ENCODE results near the gene MYO1B. TPM values are rescaled to one million over a fixed set of nuclear protein-coding genes. Genes with fewer than 3 reads are reported as not detected.
A peak's percentile ranks its signal among the peaks of the same experiment; 100 is the strongest.

The MYO1B gene
- total RNA-seq, 1 experiment from 2014 or later: 43.6 TPM

- ChIA-PET CTCF (interaction anchor here (1.1 kb wide), 1 partner anchor 13 kb away, joined by 3 read pairs; no protein-coding TSS in a partner anchor), POLR2A (no interaction called here)
- Mint-ChIP-seq H3K9me3 (no peaks in the 10 kb centered on the region), H3K4me3 (no peak overlapping the region), H3K27ac (no peak overlapping the region), H3K36me3 (no peaks in the 10 kb centered on the region), H3K4me1 (peaks cover 39% of the 10 kb centered on the region), H3K27me3 (ENCODE audit: low read depth) (no peaks in the 10 kb centered on the region)
- no peak for TF ChIP-seq ZSCAN18 (CRISPR knock-in tag; IDR thresholded peaks at IDR 0.05)
- DNase-seq (ENCODE audit: low spot score) (no peak), ATAC-seq (no peak)
Measured at GRCh38 chr2:191315365-191315752, 70.2 kb downstream of the MYO1B start.

- Mint-ChIP-seq H3K27me3 (ENCODE audit: low read depth) (no peaks in the 10 kb centered on the region), H3K27ac (peak overlapping the region; percentile 46; the same call in 1 of the 2 replicates), H3K4me1 (peaks cover 50% of the 10 kb centered on the region), H3K4me3 (no peak overlapping the region), H3K9me3 (no peaks in the 10 kb centered on the region), H3K36me3 (no peaks in the 10 kb centered on the region)
- ChIA-PET CTCF (interaction anchor here (0.7 kb wide), 1 partner anchor 14 kb away, joined by 3 read pairs; no protein-coding TSS in a partner anchor), POLR2A (interaction anchor here (1.4 kb wide), 1 partner anchor 13 kb away, joined by 3 read pairs; no protein-coding TSS in a partner anchor)
- DNase-seq (ENCODE audit: low spot score) (no peak), ATAC-seq (no peak)
- no peak for TF ChIP-seq ETV6 (CRISPR knock-in tag; IDR thresholded peaks at IDR 0.05)
- TF ChIP-seq ATF2 (CRISPR knock-in tag; IDR thresholded peaks at IDR 0.05; ENCODE audit: borderline replicate concordance, low read depth): no peak
- no peak for TF ChIP-seq NR3C1 (CRISPR knock-in tag; conservative IDR thresholded peaks at IDR 0.05; ENCODE audit: low read depth)
- TF ChIP-seq PRDM15 (CRISPR knock-in tag; IDR thresholded peaks at IDR 0.05): no peak
- TF ChIP-seq ERG (CRISPR knock-in tag; IDR thresholded peaks at IDR 0.05): no peak
- TF ChIP-seq ATF1 (CRISPR knock-in tag; IDR thresholded peaks at IDR 0.05): no peak
- TF ChIP-seq ZNF671 (CRISPR knock-in tag; IDR thresholded peaks at IDR 0.05): no peak
- TF ChIP-seq ELF4 (CRISPR knock-in tag; IDR thresholded peaks at IDR 0.05; ENCODE audit: low read depth): no peak
- no peak for TF ChIP-seq ZNF138 (CRISPR knock-in tag; conservative IDR thresholded peaks at IDR 0.05)
- TF ChIP-seq TCF7 (CRISPR knock-in tag; IDR thresholded peaks at IDR 0.05; ENCODE audit: low read depth): no peak
- no peak for TF ChIP-seq USF2 (CRISPR knock-in tag; IDR thresholded peaks at IDR 0.05)
Measured at GRCh38 chr2:191316246-191316994, 71.2 kb downstream of the MYO1B start.
